ENCODE results near the gene TNFSF13B. TPM values are rescaled to one million over a fixed set of nuclear protein-coding genes. Genes with fewer than 3 reads are reported as not detected.

Gene TNFSF13B
- total and polyA plus RNA-seq, 2 of the 8 experiments (the other 6 are each of a cell fraction or from before 2014, with no cell fraction given), result not detected

GRCh38 chr13:108304170-108305016 lies 34.9 kb downstream of the TNFSF13B start (continued):
- no peak for TF ChIP-seq CHD7 (IDR thresholded peaks at IDR 0.05; ENCODE audit: insufficient replicate concordance, low read length)
- TF ChIP-seq FOSL1 (IDR thresholded peaks at IDR 0.05; ENCODE audit: insufficient read depth, low read depth, low read length), result no peak
- TF ChIP-seq EZH2 (IDR thresholded peaks at IDR 0.05; ENCODE audit: low read depth, low read length, severe bottlenecking), result no peak
- TF ChIP-seq TAF1 (IDR thresholded peaks at IDR 0.05; ENCODE audit: low read depth, low read length), result no peak
- no peak for TF ChIP-seq SRF (IDR thresholded peaks at IDR 0.05; ENCODE audit: low read depth, low read length)
- no peak for TF ChIP-seq ZNF274 (IDR thresholded peaks at IDR 0.05; ENCODE audit: borderline replicate concordance, extremely low read depth, low read length)
- TF ChIP-seq GABPA (IDR thresholded peaks at IDR 0.05; ENCODE audit: borderline replicate concordance, insufficient read depth, low read length), result no peak

Data from H1 (cell line).